Measurements from ENCODE around the gene GLDN. TPM values are rescaled to one million over a fixed set of nuclear protein-coding genes. Genes with fewer than 3 reads are reported as not detected.

The GLDN gene
- total RNA-seq, 4 donors from 2014 or later: 4.2 to 6.0 (median 4.7) TPM

- H3K27ac ChIP-seq: no peak overlapping the region
- WGBS: 83% methylated on average over 7 of the region's 7 CpGs
- no peak for DNase-seq (ENCODE audit: low spot score in 2 of 2)
Measured at GRCh38 chr15:51390241-51390965, 48.9 kb downstream of the GLDN start.

DNA sequence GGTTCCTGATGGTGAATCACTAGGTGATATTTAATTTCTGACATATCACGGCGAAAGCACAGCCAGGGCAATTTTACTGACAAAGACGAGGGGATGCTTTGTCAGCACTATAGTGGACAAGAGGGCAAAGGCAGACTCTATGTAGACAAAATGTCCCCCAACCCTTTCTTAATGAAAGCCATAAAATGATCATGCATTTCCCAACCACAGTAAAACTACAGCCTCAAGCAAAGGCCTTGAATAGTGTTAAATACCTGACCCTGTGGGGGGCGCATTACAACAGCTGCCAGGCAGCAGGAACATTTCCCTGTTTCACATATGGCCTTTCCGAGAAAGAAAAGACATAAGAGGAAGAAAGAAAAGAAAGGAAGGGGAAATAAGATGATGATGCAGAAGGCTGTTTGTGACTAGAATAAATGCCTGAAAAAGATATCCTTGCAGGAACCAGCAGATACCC, 49.5 kb downstream of the GLDN start:
- TF ChIP-seq EP300 (IDR thresholded peaks at IDR 0.05): no peak
- WGBS: 85% methylated on average over 5 of the region's 5 CpGs
- DNase-seq (ENCODE audit: low spot score in 2 of 2): no peak
- H3K9me3 ChIP-seq: no peaks in the 10 kb centered on the region
- no peak overlapping the region for H3K4me3 ChIP-seq
- H3K4me1 ChIP-seq: no peaks in the 10 kb centered on the region
- H3K27ac ChIP-seq: no peak overlapping the region
- H3K27me3 ChIP-seq: no peaks in the 10 kb centered on the region
- H3K36me3 ChIP-seq: no peaks in the 10 kb centered on the region

More at GRCh38 chr15:51390241-51390965, 48.9 kb downstream of the GLDN start:
- TF ChIP-seq POLR2AphosphoS5 (IDR thresholded peaks at IDR 0.05) (no peak), POLR2A (IDR thresholded peaks at IDR 0.05) (no peak), CTCF (IDR thresholded peaks at IDR 0.05) (no peak), EP300 (IDR thresholded peaks at IDR 0.05) (no peak)
- Histone ChIP-seq H3K9me3 (no peaks in the 10 kb centered on the region), H3K4me1 (no peaks in the 10 kb centered on the region), H3K27me3 (no peaks in the 10 kb centered on the region), H3K4me3 (no peak overlapping the region), H3K36me3 (no peaks in the 10 kb centered on the region)

DNA sequence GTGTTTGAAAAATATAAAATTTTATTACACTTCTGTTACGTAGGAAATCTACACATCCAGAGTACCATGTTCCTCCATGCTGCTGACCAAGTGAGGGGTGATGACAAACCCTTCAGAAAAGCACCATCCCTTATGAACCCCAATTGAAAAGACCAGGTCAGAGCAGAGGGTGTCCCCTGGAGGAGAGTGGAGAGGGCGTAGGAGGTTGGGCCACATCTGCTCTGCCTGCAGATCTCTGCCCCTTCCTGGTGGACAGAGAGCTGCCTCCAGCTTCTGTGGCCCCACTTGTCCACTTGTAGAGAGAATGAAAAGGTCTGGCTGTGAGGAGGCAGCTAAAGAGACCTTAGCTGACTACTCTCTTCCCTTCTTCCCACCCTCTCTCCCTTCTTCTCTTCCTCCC, 55.5 kb downstream of the GLDN start:
- no peaks in the 10 kb centered on the region for H3K36me3 ChIP-seq
- 82% methylated on average over 2 of the region's 2 CpGs for WGBS
- DNase-seq (ENCODE audit: low spot score in 2 of 2): no peak
- no peak for TF ChIP-seq CTCF (IDR thresholded peaks at IDR 0.05)
- TF ChIP-seq EP300 (IDR thresholded peaks at IDR 0.05): no peak
- no peak for TF ChIP-seq POLR2AphosphoS5 (IDR thresholded peaks at IDR 0.05)
- no peak for TF ChIP-seq POLR2A (IDR thresholded peaks at IDR 0.05)
- no peak overlapping the region for H3K4me3 ChIP-seq
- H3K27me3 ChIP-seq: no peaks in the 10 kb centered on the region
- H3K9me3 ChIP-seq: no peaks in the 10 kb centered on the region
- no peak overlapping the region for H3K27ac ChIP-seq
- no peaks in the 10 kb centered on the region for H3K4me1 ChIP-seq

DNA sequence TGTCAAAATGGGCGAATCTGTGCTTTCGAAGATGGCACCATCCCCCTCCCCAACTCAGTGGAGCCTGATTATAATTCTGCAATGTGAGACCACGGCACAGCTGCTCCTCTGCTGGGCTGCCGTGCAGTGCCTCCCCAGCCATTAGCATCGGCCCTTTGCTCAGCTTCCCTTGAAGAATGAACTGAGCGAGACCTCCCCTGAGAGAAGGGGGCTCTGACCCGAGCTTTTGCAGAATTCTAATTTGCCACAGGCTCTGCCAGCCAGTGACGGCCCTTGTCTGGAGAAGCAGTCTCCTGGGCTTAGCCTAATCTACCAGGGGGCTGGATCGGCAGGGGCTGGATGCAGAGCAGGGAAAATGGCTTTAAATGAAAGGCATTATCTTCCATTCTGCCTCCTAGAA, 57.2 kb downstream of the GLDN start:
- H3K4me3 ChIP-seq: no peak overlapping the region
- H3K27me3 ChIP-seq: no peaks in the 10 kb centered on the region
- no peaks in the 10 kb centered on the region for H3K36me3 ChIP-seq
- H3K27ac ChIP-seq: no peak overlapping the region
- WGBS: 67% methylated on average over 8 of the region's 9 CpGs
- no peak for DNase-seq (ENCODE audit: low spot score in 2 of 2)
- no peaks in the 10 kb centered on the region for H3K4me1 ChIP-seq
- TF ChIP-seq EP300 (IDR thresholded peaks at IDR 0.05): no peak
- no peaks in the 10 kb centered on the region for H3K9me3 ChIP-seq

DNA sequence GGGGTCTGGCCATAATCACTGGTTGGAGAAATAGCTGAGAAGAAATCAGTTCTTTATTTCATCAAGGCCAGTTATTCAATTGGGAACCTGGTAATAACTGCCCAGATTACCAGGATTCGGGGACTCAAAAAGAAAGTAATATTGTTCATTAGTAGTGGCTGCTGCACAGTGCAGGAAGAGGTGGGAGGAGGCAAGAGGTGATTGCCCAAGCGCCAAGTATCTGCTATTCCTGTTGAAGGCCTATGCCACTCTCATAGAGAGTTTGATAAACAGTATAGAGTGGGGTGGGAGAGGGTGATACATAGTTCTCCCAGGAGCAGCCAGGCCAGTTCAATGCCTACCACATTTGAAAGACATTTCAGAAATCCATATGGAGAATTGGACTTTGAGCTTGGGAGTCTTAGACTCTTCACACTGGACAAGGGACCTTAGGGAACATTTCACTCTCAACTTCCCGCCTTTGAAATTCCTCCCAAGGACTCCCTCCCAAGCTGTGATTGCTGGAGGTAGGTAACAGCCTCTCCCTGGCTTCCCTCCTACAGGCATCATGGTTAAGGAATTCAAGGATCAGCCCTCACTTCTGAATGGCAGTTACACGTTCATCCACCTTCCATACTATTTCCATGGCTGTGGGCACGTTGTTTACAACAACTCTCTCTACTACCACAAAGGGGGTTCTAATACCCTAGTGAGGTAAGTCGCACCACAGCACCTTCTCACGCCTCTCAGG, 59.8 kb downstream of the GLDN start:
- WGBS: 95% methylated on average over 7 of the region's 7 CpGs
- H3K27me3 ChIP-seq: no peaks in the 10 kb centered on the region
- H3K4me3 ChIP-seq: no peak overlapping the region
- TF ChIP-seq EP300 (IDR thresholded peaks at IDR 0.05) (no peak), CTCF (IDR thresholded peaks at IDR 0.05) (no peak), POLR2A (IDR thresholded peaks at IDR 0.05) (no peak), POLR2AphosphoS5 (IDR thresholded peaks at IDR 0.05) (no peak)
- H3K4me1 ChIP-seq: no peaks in the 10 kb centered on the region
- no peaks in the 10 kb centered on the region for H3K36me3 ChIP-seq
- H3K27ac ChIP-seq: no peak overlapping the region
- no peak for DNase-seq (ENCODE audit: low spot score in 2 of 2)
- H3K9me3 ChIP-seq: no peaks in the 10 kb centered on the region

GRCh38 chr15:51401872-51402517, 60.5 kb downstream of the GLDN start:
- no peaks in the 10 kb centered on the region for H3K36me3 ChIP-seq
- no peak overlapping the region for H3K4me3 ChIP-seq
- no peaks in the 10 kb centered on the region for H3K4me1 ChIP-seq
- no peak for DNase-seq (ENCODE audit: low spot score in 2 of 2)
- H3K9me3 ChIP-seq: no peaks in the 10 kb centered on the region
- TF ChIP-seq CTCF (IDR thresholded peaks at IDR 0.05) (peak in 1 of 2 donors; percentile 48), POLR2AphosphoS5 (IDR thresholded peaks at IDR 0.05) (no peak), POLR2A (IDR thresholded peaks at IDR 0.05) (no peak), EP300 (IDR thresholded peaks at IDR 0.05) (no peak)
- H3K27me3 ChIP-seq: no peaks in the 10 kb centered on the region
- no peak overlapping the region for H3K27ac ChIP-seq
- 39% methylated on average over 12 of the region's 12 CpGs for WGBS
